Stimulated activated CD8-positive, alpha-beta memory T cell treated with anti-CD3 and anti-CD28 coated beads, Interleukin-7, amount 100 ng/mL, for 4 hours (primary cell): Measurements from ENCODE around the gene ISOC2.

Experiments
- DNase-seq, 2 donors: peaks; one replicate each; pipeline ENCODE4 v3.0.0-alpha.2; 2020; ENCODE audit warnings: low read depth in 2 of 2

The ISOC2 gene

DNA sequence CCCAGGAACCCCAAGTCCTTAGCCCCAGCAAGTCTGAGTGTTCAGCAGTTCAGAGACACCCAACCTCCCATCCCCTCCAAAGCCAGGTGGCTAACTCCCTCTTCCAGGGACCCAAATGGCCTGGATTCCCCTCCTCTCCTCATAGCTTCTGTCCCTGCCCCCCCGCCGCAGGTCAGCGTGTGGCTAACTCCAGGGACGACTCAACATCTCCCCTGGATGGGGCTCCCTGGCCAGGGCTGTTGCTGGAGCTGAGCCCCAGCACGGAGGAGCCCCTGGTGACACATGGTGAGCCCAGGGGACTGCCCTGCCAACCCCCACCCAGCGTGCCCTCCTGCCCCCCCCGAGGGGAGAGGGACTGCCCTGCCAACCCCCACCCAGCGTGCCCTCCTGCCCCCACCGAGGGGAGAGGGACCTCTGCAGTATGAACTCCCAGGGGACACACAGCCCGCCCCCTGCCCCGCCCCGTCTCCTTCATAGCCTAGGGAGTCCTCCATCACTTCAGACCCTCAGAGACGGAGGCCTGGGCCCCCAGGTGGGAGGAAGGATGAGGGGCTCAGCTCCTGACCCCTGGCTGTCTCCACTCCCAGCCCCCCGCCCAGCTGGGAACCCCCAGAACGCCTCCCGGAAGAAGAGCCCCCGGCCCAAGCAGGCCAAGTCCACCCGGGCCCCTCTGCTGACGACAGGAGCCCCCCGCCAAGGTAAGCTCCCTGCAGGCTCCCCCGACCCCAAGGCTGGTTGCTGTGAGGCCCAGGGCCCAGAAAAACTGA is 28.5 kb upstream of the ISOC2 start:
- no peak for DNase-seq

DNA sequence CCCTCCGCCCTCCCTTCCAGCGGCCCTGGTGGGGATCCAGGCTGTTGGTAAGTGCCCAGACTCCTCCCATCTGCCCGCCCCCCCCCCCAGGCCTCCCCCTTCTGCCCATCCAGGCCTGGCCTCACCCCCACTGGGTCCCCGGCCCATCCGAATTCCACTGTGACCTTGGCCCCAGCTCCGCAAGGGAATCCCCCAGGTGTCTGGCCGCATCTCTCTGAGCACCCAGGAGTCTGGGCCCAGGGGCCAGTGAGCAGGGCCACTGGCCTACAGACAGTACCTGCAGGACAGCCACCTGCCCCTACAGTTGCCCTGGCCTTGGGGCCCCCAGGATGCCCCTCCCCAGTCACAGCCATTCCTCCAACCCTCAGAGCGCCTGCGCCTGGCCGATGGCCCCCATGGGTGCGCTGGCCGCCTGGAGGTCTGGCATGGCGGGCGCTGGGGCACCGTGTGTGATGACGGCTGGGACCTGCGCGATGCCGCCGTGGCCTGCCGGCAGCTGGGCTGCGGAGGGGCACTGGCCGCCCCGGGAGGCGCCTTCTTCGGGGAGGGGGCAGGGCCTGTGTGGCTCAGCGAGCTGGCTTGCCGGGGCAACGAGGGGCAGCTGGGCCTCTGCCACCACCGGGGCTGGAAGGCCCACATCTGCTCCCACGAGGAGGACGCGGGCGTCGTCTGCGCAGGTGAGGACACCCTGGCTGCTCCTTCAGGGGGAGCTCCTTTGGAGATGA is 27.7 kb upstream of the ISOC2 start:
- DNase-seq = no peak

DNA sequence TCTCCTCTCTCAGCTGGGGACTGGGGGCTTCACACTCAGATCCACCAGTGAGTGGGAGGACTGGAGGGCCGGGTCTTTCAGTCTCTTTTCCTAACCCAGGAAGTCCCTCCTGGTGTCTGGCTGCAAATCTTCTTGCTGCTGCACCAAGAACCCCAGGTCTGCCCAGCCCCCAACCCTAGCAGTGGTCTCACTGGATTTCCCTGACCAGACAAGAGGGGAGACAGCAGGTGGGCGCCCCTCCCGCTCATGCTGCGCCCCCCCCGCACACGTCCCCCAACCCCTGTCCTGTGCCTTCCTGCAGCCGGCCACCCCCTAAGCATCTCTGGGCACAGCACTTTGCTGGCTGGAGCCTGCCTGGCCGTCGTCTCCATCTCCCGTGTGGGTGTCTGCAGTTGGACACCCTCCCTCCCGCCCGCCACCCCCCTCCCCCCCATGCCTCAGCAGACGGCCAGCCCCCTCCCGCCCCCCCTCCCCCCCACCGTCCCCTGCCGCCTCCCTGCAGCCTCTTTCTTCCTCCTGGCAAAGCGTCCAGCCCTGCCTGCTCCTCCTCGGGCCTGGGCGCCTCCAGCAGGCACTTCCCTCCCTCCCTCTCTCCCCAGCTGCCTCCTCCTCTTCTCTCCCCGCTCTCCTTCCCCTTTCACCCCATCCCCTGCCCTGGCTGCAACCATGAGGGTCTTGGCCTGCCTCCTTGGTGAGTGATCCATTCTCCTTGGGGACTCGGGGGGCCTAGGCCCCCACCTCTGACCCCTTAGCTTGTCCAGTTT is 26.7 kb upstream of the ISOC2 start, which contains the start of gene SSC5D:
TSS of gene SSC5D (plus strand) at position 513 of the 764 bp plus-strand sequence. CDS start at position 667, 154 bp downstream.
- DNase-seq = no peak

DNA sequence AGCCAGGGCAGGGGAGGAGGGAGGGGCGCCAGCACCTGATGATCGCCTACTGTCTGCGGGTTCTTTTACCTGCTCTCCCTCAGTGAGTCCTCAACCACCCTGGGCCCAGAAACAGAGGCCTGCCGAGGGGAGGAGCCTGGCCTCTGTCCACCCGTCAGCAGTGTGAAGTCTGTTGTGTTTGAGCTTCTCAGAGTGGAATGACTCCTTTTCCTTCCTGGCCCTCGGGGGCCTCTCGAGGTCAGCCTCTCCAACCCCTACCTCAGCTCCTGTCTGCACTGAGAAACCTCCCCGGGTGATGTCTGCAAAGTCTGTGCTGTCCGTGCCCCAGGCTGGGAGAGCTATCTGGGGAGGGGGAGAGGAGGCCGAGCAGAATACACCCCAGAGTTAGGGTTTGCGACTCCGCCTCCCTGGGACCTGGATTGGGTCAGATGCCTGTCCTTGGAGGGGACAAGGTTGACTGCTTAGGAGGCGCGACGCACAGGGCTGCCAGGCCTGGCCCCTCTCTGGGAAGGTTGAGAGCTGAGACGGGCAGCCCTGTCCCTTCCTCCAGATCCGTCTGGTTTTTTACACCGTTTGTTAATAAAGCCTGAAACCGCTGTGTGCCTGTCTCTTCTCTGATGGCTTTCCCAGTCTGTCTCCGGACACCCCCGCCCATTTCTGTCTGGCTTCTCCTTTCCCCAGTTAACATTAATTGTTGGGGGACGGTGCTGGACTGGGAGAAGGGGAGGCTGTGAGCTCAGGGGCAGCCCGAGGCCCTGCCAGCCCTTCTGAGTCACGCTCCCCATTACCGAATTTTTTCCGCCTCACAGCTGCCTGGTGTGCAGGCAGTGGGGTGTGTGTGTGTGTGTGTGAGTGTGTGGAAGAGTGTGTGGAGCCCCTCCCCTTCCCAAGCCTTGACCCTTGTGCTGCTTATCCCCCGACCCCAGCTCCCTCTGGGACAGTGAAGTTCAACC is 25.8 kb upstream of the ISOC2 start:
- peak; percentile 17 to 42 for DNase-seq

DNA sequence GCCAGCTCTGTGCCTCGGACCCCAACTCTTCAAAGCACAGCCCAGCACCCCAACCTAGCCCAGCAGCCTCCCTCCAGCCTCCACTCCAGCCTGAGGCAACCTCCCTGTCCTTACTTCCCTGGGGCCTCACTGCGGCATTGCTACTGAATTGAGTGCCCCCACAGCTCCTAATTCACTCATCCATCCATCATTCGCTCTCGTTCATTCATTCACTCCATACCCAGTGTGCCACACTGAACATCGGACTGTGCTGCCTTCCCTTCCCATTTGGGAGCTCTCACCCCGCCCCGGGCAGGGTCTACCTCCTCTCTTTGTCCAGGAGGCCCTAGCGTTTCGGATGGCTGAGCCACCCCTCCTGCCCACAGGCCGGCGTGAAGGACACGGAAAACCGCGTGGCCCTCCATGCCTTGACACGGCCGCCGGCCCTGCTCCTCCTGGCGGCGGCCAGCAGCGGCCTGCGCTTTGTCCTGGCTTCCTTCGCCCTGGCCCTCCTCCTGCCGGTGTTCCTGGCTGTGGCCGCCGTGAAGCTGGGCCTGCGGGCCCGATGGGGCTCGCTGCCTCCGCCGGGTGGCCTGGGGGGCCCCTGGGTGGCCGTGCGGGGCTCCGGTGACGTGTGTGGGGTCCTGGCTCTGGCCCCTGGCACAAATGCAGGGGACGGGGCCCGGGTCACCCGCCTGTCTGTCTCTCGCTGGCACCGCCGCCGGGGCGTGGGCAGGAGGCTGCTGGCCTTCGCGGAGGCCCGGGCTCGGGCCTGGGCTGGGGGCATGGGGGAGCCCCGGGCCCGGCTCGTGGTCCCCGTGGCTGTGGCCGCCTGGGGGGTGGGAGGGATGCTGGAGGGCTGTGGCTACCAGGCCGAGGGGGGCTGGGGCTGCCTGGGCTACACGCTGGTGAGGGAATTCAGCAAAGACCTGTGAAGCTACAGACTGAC is 24.9 kb upstream of the ISOC2 start:
- no peak for DNase-seq

- DNase-seq = no peak
Observed at GRCh38 chr19:55485439-55486011, 24.1 kb upstream of the ISOC2 start.

DNA sequence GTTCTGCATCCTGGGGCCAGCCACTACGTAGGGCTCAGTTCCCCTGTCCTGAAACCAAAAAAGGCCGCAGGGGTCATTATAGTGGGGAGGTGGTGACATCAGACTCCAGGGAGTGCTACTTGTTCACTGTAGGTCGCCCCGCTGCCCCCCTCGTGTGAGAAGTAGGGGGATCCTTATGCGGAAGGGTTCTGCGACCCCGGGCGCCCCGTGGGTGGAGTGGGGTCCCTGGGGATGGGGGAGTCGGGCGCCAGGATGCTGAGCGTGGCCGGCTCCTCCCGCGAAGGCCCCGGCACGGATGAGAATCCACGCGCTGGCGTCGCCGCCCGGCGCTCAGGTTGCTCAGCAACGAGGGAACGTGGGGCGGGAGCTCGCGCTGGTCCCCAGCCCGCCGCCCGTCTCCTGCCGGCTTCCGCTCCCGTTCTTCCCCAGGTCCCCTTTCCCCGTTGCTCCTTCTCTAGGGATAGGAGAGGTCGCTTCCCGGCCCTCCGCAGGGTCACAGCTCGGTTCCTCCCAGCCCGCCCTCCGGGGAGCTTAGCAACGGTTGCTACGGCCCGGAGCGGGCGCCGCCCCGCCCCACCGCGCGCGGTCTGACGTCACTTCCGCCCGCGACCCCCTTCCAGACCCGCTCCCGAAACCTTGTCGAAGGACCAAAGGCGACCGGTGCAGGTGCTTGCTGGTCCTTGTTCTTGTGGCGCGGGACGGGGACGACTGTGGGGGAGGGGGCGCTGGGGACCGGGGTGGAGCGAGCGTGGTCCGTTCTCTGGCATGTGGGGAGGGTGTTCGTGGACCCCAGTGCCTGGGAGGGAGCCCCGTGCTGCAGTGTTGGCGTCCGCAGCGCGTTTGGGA is 23.4 kb upstream of the ISOC2 start, which contains the start of gene NAT14:
TSS of gene NAT14 (plus strand) at position 596 of the 846 bp plus-strand sequence. CDS start 521 bp downstream, outside the sequence.
- peak; percentile 10 to 47 for DNase-seq

DNA sequence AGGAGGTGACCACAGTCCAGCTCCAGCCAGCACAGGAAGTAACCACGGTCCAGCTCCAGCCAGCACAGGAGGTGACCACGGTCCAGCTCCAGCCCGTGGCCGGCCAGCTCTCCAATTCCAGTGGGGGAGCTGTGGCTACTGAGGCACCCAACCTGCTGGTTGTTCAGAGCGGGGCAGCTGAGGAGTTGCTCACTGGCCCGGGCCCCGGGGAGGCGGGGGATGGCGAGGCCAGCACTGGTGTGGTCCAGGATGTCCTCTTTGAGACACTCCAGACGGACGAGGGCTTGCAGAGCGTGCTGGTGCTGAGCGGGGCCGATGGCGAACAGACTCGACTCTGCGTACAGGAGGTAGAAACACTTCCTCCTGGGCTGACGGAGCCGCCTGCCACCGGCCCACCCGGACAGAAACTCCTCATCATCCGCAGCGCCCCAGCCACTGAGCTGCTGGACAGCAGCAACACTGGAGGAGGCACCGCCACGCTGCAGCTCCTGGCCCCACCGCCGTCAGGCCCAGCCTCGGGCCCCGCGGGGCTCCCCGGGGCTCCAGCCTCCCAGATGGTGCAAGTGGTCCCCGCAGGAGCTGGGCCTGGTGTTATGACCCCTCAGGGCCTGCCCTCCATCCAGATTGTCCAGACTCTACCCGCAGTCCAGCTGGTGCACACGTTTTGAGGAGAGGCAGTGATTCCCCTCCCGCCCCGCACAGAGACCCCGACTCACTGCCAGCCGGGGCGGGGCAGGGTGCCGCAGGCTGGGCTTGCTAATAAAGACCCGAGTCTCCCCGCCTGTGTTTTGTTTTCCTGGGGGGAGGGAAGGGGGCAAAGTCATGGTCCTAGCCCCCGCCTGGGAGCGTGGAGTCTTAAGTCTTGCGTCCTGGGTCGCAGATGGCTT is 22.5 kb upstream of the ISOC2 start:
- DNase-seq = no peak

DNA sequence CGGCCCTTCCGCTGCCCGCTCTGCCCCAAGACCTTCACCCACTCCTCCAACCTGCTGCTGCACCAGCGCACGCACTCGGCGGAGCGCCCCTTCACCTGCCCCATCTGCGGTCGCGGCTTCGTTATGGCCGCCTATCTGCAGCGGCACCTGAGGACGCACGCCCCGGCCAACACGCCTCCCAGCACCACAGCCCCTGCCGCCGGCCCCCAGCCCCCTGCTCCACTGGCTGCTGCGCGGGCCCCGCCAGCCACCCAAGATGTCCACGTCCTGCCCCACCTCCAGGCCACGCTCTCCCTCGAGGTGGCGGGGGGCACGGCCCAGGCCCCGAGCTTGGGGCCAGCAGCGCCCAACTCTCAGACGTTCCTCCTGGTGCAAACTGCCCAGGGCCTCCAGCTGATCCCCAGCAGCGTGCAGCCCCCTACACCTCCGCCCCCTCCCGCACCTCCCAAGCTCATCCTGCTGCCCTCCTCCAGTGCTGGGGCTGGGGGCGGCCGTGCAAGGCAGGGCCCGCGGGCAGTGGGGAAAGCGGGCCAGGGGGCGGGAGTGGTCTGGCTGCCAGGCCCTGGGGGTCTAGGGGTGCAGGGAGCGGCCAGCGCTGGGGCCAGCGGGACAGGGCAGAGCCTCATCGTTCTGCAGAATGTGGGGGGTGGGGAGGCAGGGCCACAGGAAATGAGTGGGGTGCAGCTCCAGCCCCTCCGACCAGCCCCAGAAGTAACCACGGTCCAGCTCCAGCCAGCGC is 21.7 kb upstream of the ISOC2 start:
- no peak for DNase-seq

DNA sequence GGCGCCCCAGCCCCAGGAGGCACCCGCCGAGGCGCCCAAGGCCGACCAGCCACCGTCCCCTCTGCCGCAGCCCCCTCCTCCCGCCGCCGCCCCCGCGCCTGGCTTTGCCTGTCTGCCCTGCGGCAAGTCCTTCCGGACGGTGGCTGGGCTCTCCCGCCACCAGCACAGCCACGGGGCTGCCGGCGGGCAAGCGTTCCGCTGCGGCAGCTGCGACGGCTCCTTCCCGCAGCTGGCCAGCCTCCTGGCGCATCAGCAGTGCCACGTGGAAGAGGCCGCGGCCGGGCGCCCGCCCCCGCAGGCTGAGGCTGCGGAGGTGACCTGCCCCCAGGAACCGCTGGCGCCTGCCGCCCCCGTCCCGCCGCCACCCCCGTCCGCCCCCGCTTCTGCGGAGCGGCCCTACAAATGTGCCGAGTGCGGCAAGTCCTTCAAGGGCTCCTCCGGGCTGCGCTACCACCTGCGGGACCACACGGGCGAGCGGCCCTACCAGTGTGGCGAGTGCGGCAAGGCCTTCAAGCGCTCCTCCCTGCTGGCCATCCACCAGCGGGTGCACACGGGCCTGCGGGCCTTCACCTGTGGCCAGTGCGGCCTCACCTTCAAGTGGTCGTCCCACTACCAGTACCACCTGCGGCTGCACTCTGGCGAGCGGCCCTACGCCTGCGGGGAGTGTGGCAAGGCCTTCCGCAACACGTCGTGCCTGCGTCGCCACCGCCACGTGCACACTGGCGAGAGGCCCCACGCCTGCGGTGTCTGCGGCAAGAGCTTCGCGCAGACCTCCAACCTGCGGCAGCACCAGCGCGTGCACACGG is 20.9 kb upstream of the ISOC2 start:
- no peak for DNase-seq

DNA sequence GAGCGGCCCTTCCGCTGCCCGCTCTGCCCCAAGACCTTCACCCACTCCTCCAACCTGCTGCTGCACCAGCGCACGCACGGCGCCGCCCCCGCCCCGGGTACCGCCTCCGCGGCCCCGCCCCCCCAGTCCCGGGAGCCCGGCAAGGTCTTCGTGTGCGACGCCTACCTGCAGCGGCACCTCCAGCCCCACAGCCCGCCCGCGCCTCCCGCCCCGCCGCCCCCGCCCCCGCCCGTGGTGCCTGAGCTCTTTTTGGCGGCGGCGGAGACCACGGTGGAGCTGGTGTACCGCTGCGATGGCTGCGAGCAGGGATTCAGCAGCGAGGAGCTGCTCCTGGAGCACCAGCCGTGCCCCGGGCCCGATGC is 20.3 kb upstream of the ISOC2 start:
- DNase-seq = no peak

GRCh38 chr19:55481148-55481793 is 19.8 kb upstream of the ISOC2 start:
- DNase-seq = no peak

- no peak for DNase-seq
Observed at GRCh38 chr19:55479451-55480230, 18.2 kb upstream of the ISOC2 start.

DNA sequence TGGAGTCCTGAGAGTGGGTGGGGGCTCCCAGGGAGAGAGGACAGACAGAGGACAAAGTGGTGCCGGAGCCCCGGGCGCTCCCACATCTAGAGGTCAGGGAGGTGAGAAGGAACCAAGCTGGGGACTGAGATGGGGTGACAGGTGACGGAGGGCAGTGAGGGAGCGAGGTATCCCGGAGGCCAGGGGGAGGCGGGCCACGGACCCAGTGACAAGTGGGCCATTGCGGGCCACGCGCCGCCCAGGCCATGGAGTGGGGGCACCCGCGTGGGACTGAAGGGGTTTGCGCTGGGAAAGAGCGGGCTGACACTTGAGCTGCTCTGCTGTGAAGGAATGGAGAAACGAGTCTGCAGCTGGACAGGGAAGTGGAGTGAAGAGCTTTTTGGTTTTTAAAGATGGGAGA is 17.6 kb upstream of the ISOC2 start:
- DNase-seq = no peak

- no peak for DNase-seq
Observed at GRCh38 chr19:55478364-55478763, 16.9 kb upstream of the ISOC2 start.
